Panc1 (cell line): ENCODE data around the gene PREPL. TPM values are rescaled to one million over a fixed set of nuclear protein-coding genes. Genes with fewer than 3 reads are reported as not detected.

ENCODE experiments used
- ATAC-seq: fragments of 200-7000 bp; cut with Tn5 transposase; 2 replicates; pipeline ENCODE4 v1.9.1; 2020; ENCODE audit warnings: mild to moderate bottlenecking, moderate library complexity
- BruUV-seq: library from RNA; stranded (reverse); fragments of 400-500 nt; replicated peaks from 2 replicates; lab custom pipeline; 2021; lab: Mats Ljungman, UMichigan
- CTCF ChIA-PET: fragments of 300-600 bp; sonication (Branson Sonifier 250); formaldehyde crosslinking; loops from one replicate; lab custom pipeline; 2022; ENCODE audit warnings: antibody characterized with exemption; lab: Charles Lee
- POLR2A ChIA-PET: fragments of 300-600 bp; sonication (Branson Sonifier 250); formaldehyde crosslinking; loops from one replicate; lab custom pipeline; 2022; ENCODE audit warnings: antibody characterized with exemption; lab: Charles Lee
- DNase-seq: peaks from one replicate; pipeline ENCODE4 v3.0.0-alpha.2; 2010; ENCODE audit warnings: low read depth, low spot score
- H3K27ac ChIP-seq: 2 replicates; pipeline ENCODE4 v1.5.1; 2011; ENCODE audit warnings: mild to moderate bottlenecking, low read length, inconsistent platforms
- H3K27me3 ChIP-seq: fragments of 200-500 bp; sonication (Bioruptor generic); 2 replicates; pipeline ENCODE4 v1.6.0; 2014; ENCODE audit warnings: low read length, inconsistent platforms; ENCODE audit not compliant: control insufficient read depth, insufficient read depth
- H3K36me3 ChIP-seq: fragments of 200-500 bp; sonication (Bioruptor generic); 2 replicates; pipeline ENCODE4 v1.5.1; 2014; ENCODE audit warnings: inconsistent platforms, mild to moderate bottlenecking, low read length, moderate library complexity; ENCODE audit not compliant: control insufficient read depth, insufficient read depth
- H3K4me1 ChIP-seq: 2 replicates; pipeline ENCODE4 v1.5.1; 2011; ENCODE audit warnings: inconsistent platforms, mild to moderate bottlenecking, low read length, moderate library complexity; ENCODE audit not compliant: control insufficient read depth, insufficient read depth
- H3K4me3 ChIP-seq, 2 experiments: 2 replicates each; pipeline ENCODE4 v1.5.1; 2011 to 2012; ENCODE audit warnings: low read depth in 2 of 2, low read length in 2 of 2, mild to moderate bottlenecking in 2 of 2, inconsistent platforms in 1 of 2, moderate library complexity in 1 of 2
- H3K9me3 ChIP-seq: fragments of 200-500 bp; sonication (Bioruptor generic); 2 replicates; pipeline ENCODE4 v1.5.1; 2014; ENCODE audit warnings: low read depth, mild to moderate bottlenecking, inconsistent platforms, low read length, moderate library complexity; ENCODE audit not compliant: control insufficient read depth, insufficient read depth
- CTCF ChIP-seq: fragments of 450-650 bp; IDR thresholded peaks from 2 replicates; pipeline ENCODE4 v1.5.1; 2017; ENCODE audit warnings: mild to moderate bottlenecking
- POLR2AphosphoS5 ChIP-seq: IDR thresholded peaks from 2 replicates; pipeline ENCODE4 v1.6.1; 2012; ENCODE audit warnings: mild to moderate bottlenecking, low read depth, low read length, moderate library complexity
- REST ChIP-seq, 2 experiments: IDR thresholded peaks; 2 replicates each; pipeline ENCODE4 v1.6.1; 2011 to 2012; ENCODE audit warnings: low read depth in 2 of 2, control low read depth in 1 of 2, low read length in 1 of 2, mild to moderate bottlenecking in 1 of 2, moderate library complexity in 1 of 2; ENCODE audit not compliant: insufficient read depth in 1 of 2
- SIN3A ChIP-seq: IDR thresholded peaks from 2 replicates; pipeline ENCODE4 v1.6.1; 2012; ENCODE audit warnings: low read depth, mild to moderate bottlenecking, low read length, moderate library complexity, borderline replicate concordance; ENCODE audit not compliant: insufficient read depth
- TCF7L2 ChIP-seq: IDR thresholded peaks from 2 replicates; pipeline ENCODE4 v1.6.1; 2011; ENCODE audit warnings: mild to moderate bottlenecking, low read depth, low read length, inconsistent platforms
- in situ Hi-C: cut with HindIII; loops from 2 replicates; pipeline ENCODE4 v1.10.0; 2016; ENCODE audit warnings: low sequenced_read_pairs, low pct_unique_long_range_greater_than_20kb
- intact Hi-C: fragments of 100-400 bp; cut with micrococcal nuclease; formaldehyde crosslinking; loops from one replicate; pipeline ENCODE4 v1.10.0; 2022; ENCODE audit not compliant: unreplicated experiment
- total RNA-seq: library from RNA; stranded (reverse); gene quantifications from one replicate; pipeline ENCODE4 v1.2.1, GENCODE V29; 2021; ENCODE audit not compliant: unreplicated experiment

The PREPL gene
- total RNA-seq, 1 experiment from 2014 or later, result 42.5 TPM

GRCh38 chr2:44362207-44363015 is 1.1 kb upstream of the PREPL start:
- DNase-seq (no peak), ATAC-seq (peak; percentile 62)
- TF ChIP-seq SIN3A (no peak), REST (IDR thresholded peaks at IDR 0.05; ENCODE audit: insufficient read depth in 1 of 2, low read depth in 2 of 2, low read length in 1 of 2) (no peak), CTCF (no peak), POLR2AphosphoS5 (no peak), TCF7L2 (no peak)
- ChIA-PET CTCF (interaction anchor here (1.1 kb wide), 1 partner anchor 113 kb away, joined by 3 read pairs; no protein-coding TSS in a partner anchor), POLR2A (interaction anchor here (1.0 kb wide), 1 partner anchor 19 kb away, joined by 3 read pairs; no protein-coding TSS in a partner anchor)
- intact Hi-C loops, result no loop called here
- no peaks in the 10 kb centered on the region for H3K27me3 ChIP-seq
- in situ Hi-C loops, result no loop called here
- TSS peak; percentile 55 for BruUV-seq
- H3K36me3 ChIP-seq, result peaks cover 4% of the 10 kb centered on the region; the same call in 1 of the 2 replicates
- H3K4me1 ChIP-seq, result peaks cover 24% of the 10 kb centered on the region
- peak overlapping the region; percentile 100 for H3K27ac ChIP-seq
- no peaks in the 10 kb centered on the region for H3K9me3 ChIP-seq
- peak overlapping the region; percentile 95 to 97 for H3K4me3 ChIP-seq

GRCh38 chr2:44360749-44361329 is 455 bp downstream of the PREPL start:
- Histone ChIP-seq H3K27ac (peak overlapping the region; percentile 100), H3K4me3 (peak overlapping the region; percentile 95 to 97), H3K9me3 (no peaks in the 10 kb centered on the region), H3K4me1 (peaks cover 24% of the 10 kb centered on the region), H3K36me3 (peaks cover 4% of the 10 kb centered on the region; the same call in 1 of the 2 replicates), H3K27me3 (no peaks in the 10 kb centered on the region)
- in situ Hi-C loops, result no loop called here
- CTCF ChIA-PET, result interaction anchor here (1.1 kb wide), 1 partner anchor 112 kb away, joined by 3 read pairs; no protein-coding TSS in a partner anchor
- intact Hi-C loops, result no loop called here
- POLR2A ChIA-PET, result no interaction called here
- ATAC-seq, result peak; percentile 14; the same call in 1 of the 2 replicates
- no peak for TF ChIP-seq TCF7L2
- no peak for TF ChIP-seq REST (IDR thresholded peaks at IDR 0.05; ENCODE audit: insufficient read depth in 1 of 2, low read depth in 2 of 2, low read length in 1 of 2)
- no peak for TF ChIP-seq SIN3A
- TF ChIP-seq POLR2AphosphoS5, result no peak
- no peak for TF ChIP-seq CTCF
- no TSS peak for BruUV-seq
- no peak for DNase-seq
